G401 (cell line): ENCODE data around the gene SVOPL. TPM values are rescaled to one million over a fixed set of nuclear protein-coding genes. Genes with fewer than 3 reads are reported as not detected.

Source experiments
- DNase-seq: peaks from one replicate; pipeline ENCODE4 v3.0.0-alpha.2; 2015; ENCODE audit warnings: low spot score
- in situ Hi-C: cut with HindIII; loops from 2 replicates; pipeline ENCODE4 v1.10.0; 2016; ENCODE audit warnings: low sequenced_read_pairs, mixed read lengths
- total RNA-seq: library from RNA; depleted of rRNA; stranded (reverse); fragments of >200 nt; shearing (Covaris generic); gene quantifications from 2 replicates; pipeline ENCODE4 v1.2.3, GENCODE V29; 2014

SVOPL gene
- total RNA-seq, 1 experiment from 2014 or later: not detected

DNA sequence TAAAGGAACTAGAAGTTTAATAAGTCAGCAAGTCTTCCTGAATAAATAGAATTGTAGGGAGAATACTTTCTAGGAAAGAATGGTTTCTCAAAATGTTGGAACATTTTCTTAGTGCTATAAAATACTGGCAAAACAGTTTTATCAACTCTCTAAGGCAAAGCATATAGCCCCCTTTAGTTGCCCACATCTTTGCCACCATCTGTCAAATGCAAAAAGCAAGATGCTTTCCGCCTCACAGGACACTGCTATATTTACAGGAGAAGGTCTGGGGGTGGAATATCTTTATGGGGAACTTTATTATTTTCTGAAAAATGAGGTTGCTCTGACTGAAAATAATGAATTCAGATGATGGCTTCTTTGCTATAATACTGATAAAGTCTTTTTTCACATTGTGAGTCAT, 78.3 kb downstream of the SVOPL start:
- in situ Hi-C loops: no loop called here
- DNase-seq: no peak

DNA sequence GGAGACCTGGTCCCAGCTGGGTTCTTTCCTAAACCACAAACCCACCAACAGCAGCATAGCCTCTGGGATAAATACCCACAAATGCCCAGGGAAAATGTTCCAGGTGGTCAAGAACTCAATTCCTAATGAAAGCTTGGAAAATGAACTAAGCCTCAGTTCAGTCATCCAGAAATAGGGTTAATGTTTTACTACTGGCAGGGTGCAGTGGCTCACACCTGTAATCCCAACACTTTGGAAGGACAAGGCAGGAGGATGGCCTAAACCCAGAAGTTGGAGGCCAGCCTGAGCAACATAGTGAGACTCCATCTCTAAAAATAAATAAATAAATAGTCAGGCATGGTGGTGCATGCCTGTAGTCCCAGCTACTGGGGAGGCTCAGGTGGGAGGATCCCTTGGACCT, 82.2 kb downstream of the SVOPL start:
- in situ Hi-C loops: no loop called here
- no peak for DNase-seq

DNA sequence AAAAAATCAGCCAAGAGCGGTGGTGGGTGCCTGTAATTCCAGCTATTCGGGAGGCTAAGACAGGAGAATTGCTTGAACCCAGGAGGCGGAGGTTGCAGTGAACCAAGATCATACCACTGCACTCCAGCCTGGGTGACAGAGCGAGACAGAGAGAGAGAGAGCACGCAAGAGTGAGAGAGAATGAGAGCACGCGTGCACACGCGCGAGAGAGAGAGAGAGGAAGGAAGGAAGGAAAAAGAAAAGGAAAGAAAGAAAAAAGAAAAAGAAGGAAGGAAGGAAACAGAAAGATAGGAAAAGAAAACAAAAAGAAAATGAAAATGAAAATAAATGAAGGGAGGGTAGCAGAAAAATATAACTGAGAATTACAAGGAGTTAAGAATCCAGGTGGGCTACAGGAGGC, 82.7 kb downstream of the SVOPL start:
- no peak for DNase-seq

DNA sequence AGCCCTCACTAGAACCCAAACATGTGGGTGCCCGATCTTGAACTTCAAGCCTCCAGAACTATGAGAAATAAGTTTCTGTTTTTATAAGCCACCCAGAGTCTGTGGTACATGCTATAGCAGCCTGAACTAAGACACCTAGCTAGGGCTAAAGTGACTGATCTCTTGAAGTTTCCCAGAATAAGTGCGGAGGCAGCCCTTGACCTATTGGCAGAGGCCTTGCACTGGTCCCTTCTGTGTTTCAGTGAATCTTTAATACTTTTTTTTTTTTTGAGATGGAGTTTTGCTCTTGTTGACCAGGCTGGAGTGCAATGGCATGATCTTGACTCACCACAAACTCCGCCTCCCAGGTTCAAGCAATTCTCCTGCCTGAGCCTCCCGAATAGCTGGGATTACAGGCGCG, 85.1 kb downstream of the SVOPL start:
- DNase-seq: no peak
- in situ Hi-C loops: no loop called here

More for the DNA sequence above, 82.7 kb downstream of the SVOPL start:
- in situ Hi-C loops: no loop called here

DNA sequence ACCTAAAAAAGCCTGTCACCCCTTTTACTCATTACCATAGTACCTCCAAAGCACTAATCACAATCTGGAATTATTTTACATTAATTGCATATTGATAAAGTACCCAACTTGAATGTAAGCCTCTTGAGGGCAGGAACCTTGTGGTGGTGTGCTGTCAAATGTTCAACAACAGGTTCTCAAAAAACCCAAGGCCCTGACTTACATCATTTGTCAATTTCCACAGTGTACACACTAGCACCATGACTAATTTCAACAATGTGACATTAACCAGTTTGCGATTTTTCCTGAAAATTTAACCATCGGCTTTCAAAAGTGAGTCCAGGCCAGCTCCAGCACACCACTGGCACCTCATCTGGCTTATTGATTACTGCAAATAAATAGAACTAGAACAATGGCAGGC, 87.5 kb downstream of the SVOPL start:
- in situ Hi-C loops: no loop called here
- no peak for DNase-seq

DNA sequence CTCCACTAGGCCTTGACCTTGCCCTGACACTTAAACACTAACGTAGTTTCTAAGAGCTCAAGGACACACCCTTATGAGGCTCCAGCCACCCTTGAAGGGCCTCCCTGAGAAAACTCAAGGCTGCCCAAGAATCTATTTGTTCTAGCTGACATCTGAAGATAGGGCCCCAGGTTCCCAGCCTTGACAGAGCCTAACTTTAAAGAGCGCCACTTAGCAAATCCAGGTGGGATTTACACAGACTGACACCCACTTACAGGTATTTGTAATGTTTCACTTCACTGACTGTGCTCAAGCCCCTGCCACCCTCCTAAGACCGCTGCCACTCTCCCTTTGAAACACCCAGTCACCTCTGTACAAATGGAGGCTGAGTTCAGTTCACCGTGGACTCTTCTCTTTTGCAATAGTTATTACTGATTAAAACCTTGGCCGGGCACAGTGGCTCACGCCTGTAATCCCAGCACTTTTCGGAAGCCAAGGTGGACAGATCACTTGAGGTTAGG, 90.4 kb downstream of the SVOPL start:
- in situ Hi-C loops: no loop called here
- DNase-seq: no peak

GRCh38 chr7:138608275-138608674, 92.9 kb downstream of the SVOPL start:
- no peak for DNase-seq
- in situ Hi-C loops: no loop called here

- in situ Hi-C loops: no loop called here
- no peak for DNase-seq
Measured at GRCh38 chr7:138607216-138608126, 93.7 kb downstream of the SVOPL start.

DNA sequence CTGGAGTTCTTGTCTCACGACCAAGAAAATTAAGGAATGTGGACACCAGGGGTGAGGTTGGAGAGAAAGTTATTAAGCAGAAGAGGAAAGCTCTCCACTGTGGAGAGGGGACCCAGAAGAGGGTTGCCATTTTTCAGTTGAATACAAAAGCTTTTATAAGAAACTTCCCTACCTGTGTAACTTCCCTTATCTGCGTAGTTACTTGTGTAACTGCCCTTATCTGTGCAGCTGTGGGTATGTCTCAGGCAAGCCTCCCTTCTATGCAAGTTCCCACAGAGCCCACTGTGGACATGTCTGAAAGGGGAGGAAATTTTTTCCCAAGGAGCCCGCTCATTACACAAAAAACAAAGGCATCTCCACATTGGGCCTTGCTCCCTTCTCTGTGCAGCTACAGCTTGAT, 94.9 kb downstream of the SVOPL start:
- in situ Hi-C loops: no loop called here
- DNase-seq: no peak

DNA sequence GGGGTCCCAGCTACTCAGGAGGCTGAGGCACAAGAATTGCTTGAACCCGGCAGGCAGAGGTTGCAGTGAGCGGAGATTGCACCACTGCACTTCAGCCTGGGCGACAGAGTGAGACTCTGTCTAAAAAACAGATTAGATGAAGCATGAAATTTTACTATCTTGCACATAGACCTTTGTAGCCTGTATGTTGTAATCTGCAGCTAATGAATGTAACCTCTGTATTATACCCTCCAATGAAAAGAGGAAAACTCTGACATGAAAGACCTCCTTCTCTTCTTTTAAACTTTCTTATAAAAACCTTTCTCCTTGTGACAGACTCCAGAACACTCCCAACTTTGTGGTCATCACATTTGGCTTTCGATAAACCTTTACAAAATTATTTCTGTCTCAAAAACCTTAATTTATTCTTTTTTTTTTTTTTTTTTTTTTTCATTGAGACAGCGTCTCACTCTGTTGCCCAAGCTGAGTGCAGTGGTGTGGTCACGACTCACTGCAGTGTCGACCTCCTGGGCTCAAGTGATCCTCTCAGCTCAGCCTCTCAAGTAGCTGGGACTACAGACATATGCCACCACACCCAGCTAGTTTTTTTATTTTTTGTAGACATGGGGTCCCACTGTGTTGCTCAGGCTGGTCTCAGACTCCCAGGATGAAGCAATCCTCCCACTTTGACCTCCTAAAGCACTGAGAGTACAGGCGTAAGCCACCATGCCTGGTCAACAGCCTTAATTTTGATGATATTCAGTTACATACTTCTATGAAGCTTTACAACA, 97.4 kb downstream of the SVOPL start:
- DNase-seq: no peak
- in situ Hi-C loops: no loop called here

GRCh38 chr7:138602451-138602850, 98.7 kb downstream of the SVOPL start:
- in situ Hi-C loops: no loop called here
- no peak for DNase-seq

- in situ Hi-C loops: no loop called here
- DNase-seq: no peak
Measured at GRCh38 chr7:138595454-138595853, 105.7 kb downstream of the SVOPL start.

GRCh38 chr7:138590154-138590553, 111.0 kb downstream of the SVOPL start:
- in situ Hi-C loops: no loop called here
- DNase-seq: no peak

- in situ Hi-C loops: no loop called here
- DNase-seq: no peak
Measured at GRCh38 chr7:138588986-138589385, 112.2 kb downstream of the SVOPL start.

GRCh38 chr7:138587485-138587884, 113.7 kb downstream of the SVOPL start:
- DNase-seq: no peak
- in situ Hi-C loops: no loop called here

- in situ Hi-C loops: no loop called here
- no peak for DNase-seq
Measured at GRCh38 chr7:138585283-138585993, 115.7 kb downstream of the SVOPL start.

DNA sequence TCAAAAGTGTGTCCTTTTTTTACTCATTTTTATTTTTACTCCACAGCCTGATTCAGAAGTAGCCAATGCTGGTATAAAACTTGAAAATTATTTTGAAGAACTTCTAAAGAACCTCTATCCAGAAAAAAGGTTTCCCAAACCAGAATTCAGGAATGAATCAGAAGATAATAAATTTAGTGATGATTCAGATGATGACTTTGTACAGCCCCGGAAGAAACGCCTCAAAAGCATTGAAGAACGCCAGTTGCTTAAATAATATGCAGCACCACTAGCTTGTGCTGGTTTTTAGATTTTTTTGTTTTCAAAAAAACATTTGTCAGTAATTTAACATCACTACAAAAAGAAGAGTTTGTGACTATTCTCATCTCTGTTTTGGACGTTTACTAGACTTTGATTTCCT, 116.5 kb downstream of the SVOPL start:
- in situ Hi-C loops: no loop called here
- no peak for DNase-seq

- in situ Hi-C loops: no loop called here
- DNase-seq: no peak
Measured at GRCh38 chr7:138584283-138584682, 116.9 kb downstream of the SVOPL start.

DNA sequence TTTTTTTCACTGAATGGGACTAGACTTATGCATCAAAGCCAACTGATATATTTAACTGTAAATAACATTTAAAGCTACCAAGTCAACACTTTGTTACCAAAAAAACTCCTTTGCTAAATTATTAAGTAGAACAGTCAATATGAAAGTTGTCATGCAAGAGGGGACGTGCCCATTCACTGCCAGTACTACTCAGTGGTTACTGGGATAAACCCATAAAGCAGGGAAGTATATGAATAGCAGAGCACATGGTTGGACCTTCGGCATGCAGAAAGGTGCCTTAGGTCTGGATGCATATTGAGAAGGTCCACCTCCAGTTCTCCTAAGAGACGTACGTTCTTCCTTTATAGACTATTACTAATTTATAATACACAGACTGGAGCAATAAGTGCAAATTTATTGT, 120.1 kb downstream of the SVOPL start:
- in situ Hi-C loops: no loop called here
- DNase-seq: no peak

GRCh38 chr7:138579671-138580070, 121.5 kb downstream of the SVOPL start:
- DNase-seq: no peak
- in situ Hi-C loops: no loop called here
